ENCODE measurements around the gene GOLT1A. TPM values are rescaled to one million over a fixed set of nuclear protein-coding genes. Genes with fewer than 3 reads are reported as not detected.

The GOLT1A gene
- total and polyA plus RNA-seq, 2 of the 8 experiments (the other 6 are each of a cell fraction or from before 2014, with no cell fraction given): 7.5 to 8.5 TPM

DNA sequence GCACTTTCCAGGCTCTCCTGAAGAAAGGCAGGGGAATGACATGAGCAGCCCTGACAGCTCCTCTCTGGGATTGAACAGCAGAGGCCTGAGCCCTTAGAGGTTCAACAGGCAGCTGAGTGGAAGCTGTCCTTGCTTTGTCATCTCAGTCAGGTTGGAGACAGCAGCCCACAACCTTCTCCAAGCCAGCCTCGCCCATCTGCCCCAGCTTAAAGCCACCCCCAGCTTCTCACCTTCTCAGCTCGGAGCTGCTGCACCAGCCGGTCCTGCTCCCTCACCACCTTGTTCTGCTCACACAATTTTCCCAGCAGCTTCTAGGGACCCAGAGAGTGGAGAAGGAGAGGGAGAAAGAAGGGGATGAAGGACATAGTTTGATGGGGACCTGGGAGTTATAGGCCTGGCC is 35.2 kb upstream of the GOLT1A start:
- H3K9ac ChIP-seq (replicated peaks in 1 of 4; ENCODE audit: extremely low read depth in 1 of 4, low read depth in 3 of 4, low read length in 3 of 4): no peak overlapping the region
- H3K18ac ChIP-seq (ENCODE audit: extremely low read depth, low read length): no peak overlapping the region
- H2BK20ac ChIP-seq (ENCODE audit: low read length): no peak overlapping the region
- H3K79me2 ChIP-seq (ENCODE audit: control insufficient read depth in 1 of 2, insufficient read depth in 2 of 2, low read length in 2 of 2): no peaks in the 10 kb centered on the region
- no peak overlapping the region for H3K14ac ChIP-seq (ENCODE audit: insufficient read length)
- no peaks in the 10 kb centered on the region for H4K20me1 ChIP-seq (replicated peaks in 1 of 2; ENCODE audit: control insufficient read depth in 1 of 2, insufficient read depth in 2 of 2, low read length in 2 of 2)
- H2BK15ac ChIP-seq (ENCODE audit: low read length): no peak overlapping the region
- no peaks in the 10 kb centered on the region for H3K79me1 ChIP-seq (ENCODE audit: low read depth, low read length)
- no peak overlapping the region for H2BK5ac ChIP-seq (ENCODE audit: low read depth, low read length)
- H3K27me3 ChIP-seq (replicated peaks in 1 of 4; ENCODE audit: control insufficient read depth in 3 of 4, extremely low read depth in 1 of 4, insufficient read depth in 3 of 4, low read length in 3 of 4): no peaks in the 10 kb centered on the region
- no peak overlapping the region for H2AFZ ChIP-seq (ENCODE audit: low read length)
- no peak overlapping the region for H3K4ac ChIP-seq (replicated peaks; ENCODE audit: insufficient read length, low read depth, low read length)
- no peak overlapping the region for H4K5ac ChIP-seq (ENCODE audit: insufficient read length, low read depth, low read length)
- no peak overlapping the region; the same call in 1 of the 2 replicates for H4K8ac ChIP-seq (ENCODE audit: extremely low read depth, insufficient read depth, low read length)
- no peak overlapping the region for H2AK5ac ChIP-seq (ENCODE audit: low read depth, low read length)
- no peak overlapping the region for H3K56ac ChIP-seq (replicated peaks; ENCODE audit: insufficient read length, low read depth, low read length)
- H2BK12ac ChIP-seq (ENCODE audit: low read depth, low read length): no peak overlapping the region
- no peaks in the 10 kb centered on the region for H3K9me3 ChIP-seq (ENCODE audit: insufficient read depth in 2 of 2, low read depth in 1 of 2, low read length in 1 of 2)
- no peak overlapping the region for H3K4me3 ChIP-seq (ENCODE audit: extremely low read depth in 1 of 4, insufficient read depth in 2 of 4, low read depth in 3 of 4, low read length in 4 of 4)
- H3K4me1 ChIP-seq (replicated peaks in 1 of 4; ENCODE audit: control insufficient read depth in 3 of 4, insufficient read depth in 4 of 4, low read length in 3 of 4): peaks cover 3 to 8% (median 4%) of the 10 kb centered on the region in 4 experiments
- 81% methylated on average over 3 of the region's 3 CpGs; no CpG with 5 or more reads in 1 of the 2 experiments for WGBS, 2 experiments (ENCODE audit: extremely low coverage in 1 of 2, insufficient coverage in 1 of 2, insufficient read length in 1 of 2, insufficient replicate concordance in 2 of 2, low coverage in 1 of 2, low lambda C conversion rate in 2 of 2, missing lambda C conversion rate in 1 of 2)
- DNase-seq (ENCODE audit: low read depth in 1 of 2, low spot score in 2 of 2) (no peak), FAIRE-seq (no peak)
- CTCF ChIA-PET (ENCODE audit: partially characterized antibody): interaction anchor here (0.6 to 4.1 kb wide), 14 partner anchors 8 to 612 kb away, joined by 3 to 45 read pairs (median 4); partner anchors contain the start of gene GOLT1A
- H3K23me2 ChIP-seq (ENCODE audit: low read depth, low read length): no peaks in the 10 kb centered on the region
- H3K4me2 ChIP-seq (ENCODE audit: insufficient read depth in 1 of 2, low read depth in 2 of 2, low read length in 2 of 2): no peak overlapping the region
- H2BK120ac ChIP-seq (replicated peaks; ENCODE audit: low read depth, low read length): no peak overlapping the region
- no peak overlapping the region for H4K91ac ChIP-seq (replicated peaks; ENCODE audit: insufficient read length, low read length)
- POLR2A ChIA-PET (ENCODE audit: partially characterized antibody): interaction anchor here (0.5 to 1.4 kb wide), 3 partner anchors 13 to 386 kb away, joined by 3 to 4 read pairs (median 3); no protein-coding TSS in a partner anchor
- H3K36me3 ChIP-seq (ENCODE audit: control insufficient read depth in 2 of 4, insufficient read depth in 4 of 4, low read length in 3 of 4): no peaks in the 10 kb centered on the region
- H3K23ac ChIP-seq (ENCODE audit: insufficient read length): no peak overlapping the region
- H3K27ac ChIP-seq (ENCODE audit: low read depth, low read length): no peak overlapping the region
- TF ChIP-seq POU5F1 (IDR thresholded peaks at IDR 0.05; ENCODE audit: low read depth, low read length) (no peak), RAD21 (IDR thresholded peaks at IDR 0.05 in 1 of 2, conservative IDR thresholded peaks at IDR 0.05 in 1 of 2; ENCODE audit: low read depth in 2 of 2, low read length in 2 of 2) (no peak), BACH1 (IDR thresholded peaks at IDR 0.05; ENCODE audit: low read length) (no peak), FOSL1 (IDR thresholded peaks at IDR 0.05; ENCODE audit: insufficient read depth, low read depth, low read length) (no peak), SUZ12 (IDR thresholded peaks at IDR 0.05; ENCODE audit: low read length) (no peak), SP2 (IDR thresholded peaks at IDR 0.05; ENCODE audit: low read length) (no peak)
- TF ChIP-seq, protein P1, sequence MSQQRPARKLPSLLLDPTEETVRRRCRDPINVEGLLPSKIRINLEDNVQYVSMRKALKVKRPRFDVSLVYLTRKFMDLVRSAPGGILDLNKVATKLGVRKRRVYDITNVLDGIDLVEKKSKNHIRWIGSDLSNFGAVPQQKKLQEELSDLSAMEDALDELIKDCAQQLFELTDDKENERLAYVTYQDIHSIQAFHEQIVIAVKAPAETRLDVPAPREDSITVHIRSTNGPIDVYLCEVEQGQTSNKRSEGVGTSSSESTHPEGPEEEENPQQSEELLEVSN (IDR thresholded peaks at IDR 0.05): no peak
- TF ChIP-seq, protein P2, sequence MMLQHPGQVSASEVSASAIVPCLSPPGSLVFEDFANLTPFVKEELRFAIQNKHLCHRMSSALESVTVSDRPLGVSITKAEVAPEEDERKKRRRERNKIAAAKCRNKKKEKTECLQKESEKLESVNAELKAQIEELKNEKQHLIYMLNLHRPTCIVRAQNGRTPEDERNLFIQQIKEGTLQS (IDR thresholded peaks at IDR 0.05; ENCODE audit: insufficient read depth, low read depth, low read length): no peak
